ENCODE data around the gene SLC9A9.

Gene SLC9A9

DNA sequence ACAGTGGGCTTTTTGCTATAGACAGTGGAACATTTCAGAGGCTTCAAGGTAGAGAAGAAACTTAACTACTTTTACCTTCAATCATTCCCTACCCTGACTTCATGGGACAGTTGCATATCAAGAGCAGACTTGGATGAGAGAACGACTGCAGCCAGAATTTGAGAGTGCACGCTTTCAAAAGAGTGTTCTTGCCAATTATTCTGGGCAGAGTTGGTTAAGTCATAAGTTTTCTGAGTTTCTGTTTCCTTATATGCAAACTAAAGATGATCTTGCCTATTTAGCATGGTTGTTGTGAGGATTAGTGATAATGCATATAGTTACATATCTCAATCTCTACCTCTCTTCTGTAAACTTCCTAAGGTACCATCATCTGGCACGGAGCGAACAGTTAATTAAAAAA is 7.6 kb downstream of the SLC9A9 start:
- DNase-seq: no peak

DNA sequence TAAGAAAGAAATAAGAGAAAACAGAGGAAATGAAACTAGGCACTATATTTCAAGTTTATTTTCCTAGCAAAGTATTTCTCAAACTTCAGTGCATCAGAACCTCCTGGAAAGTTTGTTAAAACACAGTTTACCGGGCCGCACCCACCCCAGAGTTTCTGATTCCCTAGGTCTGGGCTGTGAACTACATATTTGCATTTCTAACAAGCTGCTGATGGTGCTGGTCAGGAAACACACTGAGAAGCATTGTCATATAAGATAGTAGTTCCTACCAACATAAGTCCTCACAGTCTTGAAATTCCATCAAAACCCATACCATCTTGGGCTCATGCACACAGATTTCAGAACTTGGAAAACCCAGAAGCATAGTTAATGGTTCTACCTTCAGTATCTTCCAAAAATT is 8.3 kb downstream of the SLC9A9 start:
- DNase-seq: no peak

DNA sequence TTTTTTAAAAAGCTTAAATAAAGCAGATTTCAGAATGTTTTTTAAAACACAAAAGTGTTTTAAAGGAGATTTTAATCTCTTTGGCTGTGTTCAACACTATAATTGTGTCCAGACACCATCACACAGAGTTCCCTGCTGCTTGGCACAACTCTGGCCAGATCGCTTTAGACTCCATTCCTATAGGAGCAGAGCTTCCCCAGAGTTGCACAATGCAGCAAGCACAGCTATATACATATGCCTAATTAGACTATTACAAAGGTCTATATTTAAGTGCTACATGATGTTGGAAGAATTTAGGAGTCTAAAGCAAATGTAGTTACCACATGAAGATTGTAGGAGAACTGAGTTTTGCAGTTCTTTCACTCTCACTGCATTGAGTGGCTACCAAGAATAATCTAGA is 11.2 kb downstream of the SLC9A9 start:
- no peak for DNase-seq

DNA sequence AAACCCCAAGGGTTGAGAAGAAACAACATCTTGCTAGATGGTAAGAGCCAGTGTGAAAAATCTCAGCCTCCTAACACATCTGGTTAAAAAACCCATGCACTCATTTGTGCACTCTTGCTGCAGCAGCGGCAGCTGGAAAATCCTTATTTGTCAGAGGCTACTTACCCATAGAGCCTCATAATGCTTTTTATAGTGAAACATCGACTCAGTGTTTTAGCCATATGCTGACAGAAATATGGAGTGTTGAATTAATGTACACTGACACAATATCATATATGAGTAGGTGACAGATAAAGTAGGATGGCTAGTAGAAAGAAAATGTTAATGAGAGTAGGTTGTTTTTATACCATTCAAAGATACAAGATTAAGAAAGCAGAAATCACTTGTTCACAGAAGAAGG is 13.0 kb downstream of the SLC9A9 start:
- DNase-seq: no peak

DNA sequence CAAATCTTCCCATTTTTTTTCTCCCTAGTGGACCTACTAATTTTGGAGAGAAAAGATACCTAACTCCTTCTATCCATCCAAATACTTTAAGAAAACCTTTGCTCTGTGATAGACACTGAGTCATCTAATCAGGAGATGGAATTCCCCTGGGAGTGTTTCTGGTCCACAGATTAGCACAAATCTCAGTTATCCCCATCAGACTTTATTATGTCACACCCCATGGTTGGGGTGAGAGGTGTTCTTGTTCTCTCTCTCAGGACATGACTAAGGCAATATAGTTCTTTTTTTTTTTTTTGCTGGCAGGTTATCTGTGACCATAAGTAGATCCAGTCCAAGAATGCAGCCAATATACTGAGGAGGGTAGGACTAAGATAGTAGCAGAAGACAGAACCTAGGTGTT is 15.8 kb downstream of the SLC9A9 start:
- DNase-seq: no peak

DNA sequence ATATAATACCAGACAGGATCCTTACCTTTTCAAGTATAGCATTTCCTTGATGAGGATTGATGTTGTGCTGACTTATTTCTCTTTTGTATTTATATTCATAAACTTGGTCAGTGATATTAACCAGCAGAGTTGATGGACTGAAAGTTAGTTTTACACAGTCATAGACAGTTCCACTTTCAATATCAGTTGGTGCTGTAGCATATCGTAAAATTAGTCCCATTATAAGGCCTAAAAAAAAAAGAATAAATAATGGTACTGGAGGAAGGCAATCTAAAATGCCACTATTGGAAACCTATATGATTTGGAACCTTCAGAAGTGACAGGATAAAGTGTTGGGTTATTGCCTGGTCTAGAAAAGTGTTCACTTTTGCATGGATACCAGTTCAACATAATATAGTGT is 16.3 kb downstream of the SLC9A9 start:
- DNase-seq: no peak

DNA sequence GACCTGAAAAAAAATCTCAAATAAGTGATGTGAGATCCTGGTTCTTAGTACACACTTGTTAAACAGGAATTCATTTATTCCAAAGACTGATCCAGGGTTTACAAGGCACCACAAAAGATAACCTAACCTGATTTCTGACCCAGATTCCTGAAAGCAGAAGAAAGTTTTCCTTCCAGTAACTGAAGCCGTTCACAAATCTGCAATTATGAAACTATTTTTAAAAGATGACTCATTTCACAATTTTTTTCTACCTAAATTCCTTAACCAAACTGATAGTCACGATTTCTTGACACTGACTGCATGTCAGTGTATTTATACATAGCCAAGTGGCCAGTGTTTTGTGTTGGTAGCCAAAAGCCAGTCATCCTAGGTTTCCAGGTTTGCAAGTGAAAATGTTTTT is 17.1 kb downstream of the SLC9A9 start:
- DNase-seq: no peak

DNA sequence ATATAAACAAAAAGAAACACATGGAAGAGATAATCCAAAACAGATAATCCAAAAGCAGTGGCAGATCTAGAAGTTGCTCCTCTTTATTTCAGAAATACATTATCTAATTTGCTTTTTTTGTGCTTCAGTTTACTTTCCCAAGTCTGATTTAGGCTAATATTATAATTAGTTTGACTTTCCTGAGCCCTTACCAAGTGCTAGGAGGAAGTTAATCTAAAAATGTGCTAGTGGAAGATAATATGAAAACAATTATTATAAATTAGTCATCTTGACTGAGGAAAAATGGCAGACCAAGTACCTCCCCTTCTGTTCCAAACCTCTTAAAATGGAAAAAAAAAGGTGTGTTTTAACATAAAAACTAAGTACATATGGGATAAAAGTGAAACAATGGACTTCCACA is 17.5 kb downstream of the SLC9A9 start:
- no peak for DNase-seq

DNA sequence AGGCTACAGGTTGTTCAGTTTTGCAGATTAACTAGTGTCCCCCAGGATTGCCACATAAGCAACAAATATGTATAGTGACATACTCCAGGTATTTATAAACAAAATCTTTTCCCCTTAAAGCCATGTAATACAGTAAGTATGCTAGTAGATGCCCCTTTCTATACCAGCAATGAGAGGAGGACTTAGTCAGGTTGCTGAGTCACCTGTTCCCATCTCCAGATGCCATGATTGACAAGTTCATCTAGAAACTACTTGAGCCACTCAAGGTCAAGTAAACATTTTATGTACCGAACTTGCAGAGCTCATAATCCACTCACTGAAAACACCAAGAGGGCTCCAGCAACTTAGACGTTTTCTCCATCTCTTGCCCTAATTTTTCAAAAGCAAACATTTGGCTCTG is 18.2 kb downstream of the SLC9A9 start:
- no peak for DNase-seq

DNA sequence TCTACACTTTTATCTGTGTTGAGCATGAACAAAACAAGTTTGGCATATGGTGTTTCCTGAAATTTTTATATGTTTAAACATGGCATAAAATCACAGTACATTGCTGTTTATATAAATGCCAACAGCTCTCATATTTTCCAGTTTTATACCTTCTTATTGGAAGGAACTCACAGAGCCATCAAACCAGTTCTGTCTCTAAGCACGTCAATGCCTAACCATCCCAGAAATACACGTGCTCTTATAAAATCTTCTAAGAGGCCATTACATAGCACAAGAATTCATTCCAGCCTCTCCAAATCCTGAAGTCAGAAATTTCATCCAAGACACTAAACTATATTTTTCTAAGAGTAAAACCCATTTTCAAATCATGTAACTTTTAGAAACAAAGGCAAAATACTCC is 20.8 kb downstream of the SLC9A9 start:
- DNase-seq: no peak

DNA sequence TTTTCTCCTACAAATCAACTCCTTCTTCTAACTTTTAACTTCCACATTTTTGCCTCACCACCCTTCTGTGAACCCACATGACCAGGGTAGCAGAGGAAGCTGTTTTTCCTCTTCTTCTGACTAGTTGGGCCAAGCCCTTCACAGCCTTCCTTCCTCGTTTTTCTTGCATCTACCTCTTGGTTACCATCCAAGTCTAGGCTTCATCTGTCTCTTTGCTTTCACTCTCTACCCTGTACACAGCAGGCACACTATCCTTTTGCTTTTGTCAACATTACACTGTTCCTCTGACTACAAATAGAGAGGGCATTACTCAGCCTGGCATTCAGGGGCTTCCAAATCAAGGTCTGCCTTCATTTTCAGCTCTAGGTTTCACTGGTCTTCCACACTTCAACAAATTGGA is 22.0 kb downstream of the SLC9A9 start:
- DNase-seq: no peak

DNA sequence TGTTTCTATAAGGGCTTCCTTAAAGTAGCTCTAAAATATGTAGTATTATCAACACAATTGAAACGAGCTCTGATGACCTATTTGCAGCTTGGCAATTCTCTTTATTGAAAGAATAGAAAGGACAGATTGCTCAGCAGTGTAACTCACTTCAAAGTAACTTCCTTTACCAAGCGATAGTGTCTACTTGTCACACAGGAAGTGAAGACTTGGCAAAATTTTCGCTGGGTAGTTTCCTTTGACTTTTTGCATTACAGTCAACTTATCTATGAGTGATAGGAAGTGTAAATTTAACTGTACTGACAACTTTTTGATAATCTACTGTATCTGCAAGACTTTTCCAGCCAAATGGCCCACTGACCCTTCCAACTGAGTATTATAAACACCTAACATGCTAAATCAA is 22.8 kb downstream of the SLC9A9 start:
- DNase-seq: no peak

DNA sequence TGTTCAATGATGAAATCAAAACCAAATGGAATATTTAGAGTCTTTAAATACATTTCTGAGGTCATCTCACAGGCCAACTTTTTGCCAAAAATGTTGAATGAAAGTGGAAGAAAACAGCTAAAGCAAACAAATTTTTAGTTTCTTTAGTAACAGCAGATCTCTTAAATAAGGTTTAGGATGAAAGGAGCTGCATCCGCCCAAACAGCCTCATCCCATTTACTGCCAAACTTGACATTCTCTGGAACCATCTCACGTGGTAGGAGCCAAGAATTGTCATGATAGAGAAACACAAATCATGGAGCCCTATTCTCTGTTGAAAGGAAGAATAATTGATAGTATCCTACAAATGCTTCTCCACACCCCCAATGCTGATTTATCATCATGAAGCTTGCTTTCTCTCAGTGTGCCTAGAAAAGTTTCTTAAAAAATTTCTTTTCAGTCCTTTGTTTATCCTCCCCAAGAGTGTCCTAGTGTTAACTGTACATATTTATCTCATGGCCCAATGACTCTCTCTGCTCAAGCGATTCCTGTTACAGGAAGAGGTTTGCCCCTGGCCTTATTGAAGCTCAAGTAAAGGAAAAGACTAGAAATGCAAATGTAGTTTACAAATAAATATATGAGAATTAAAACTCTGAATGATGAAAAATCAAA is 23.4 kb downstream of the SLC9A9 start:
- no peak for DNase-seq

DNA sequence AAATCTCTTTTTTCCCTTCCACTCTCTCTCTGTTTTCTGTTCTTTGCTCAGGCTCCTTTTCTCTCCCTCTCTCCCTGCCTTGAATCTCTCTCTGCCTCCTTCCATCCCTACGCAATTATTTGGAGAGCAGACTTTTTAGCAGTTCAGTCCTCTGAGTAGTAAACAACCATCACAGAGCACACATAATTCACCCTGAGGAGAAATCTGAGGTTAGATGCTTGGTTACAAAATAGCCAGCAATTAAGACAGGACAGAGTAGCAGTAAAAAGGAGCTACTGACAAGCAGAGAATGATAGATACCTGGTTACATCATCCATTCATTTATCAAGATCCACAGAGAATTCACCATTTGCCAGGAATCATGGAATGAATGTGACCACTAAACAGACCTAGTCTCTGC is 25.5 kb downstream of the SLC9A9 start:
- no peak for DNase-seq

DNA sequence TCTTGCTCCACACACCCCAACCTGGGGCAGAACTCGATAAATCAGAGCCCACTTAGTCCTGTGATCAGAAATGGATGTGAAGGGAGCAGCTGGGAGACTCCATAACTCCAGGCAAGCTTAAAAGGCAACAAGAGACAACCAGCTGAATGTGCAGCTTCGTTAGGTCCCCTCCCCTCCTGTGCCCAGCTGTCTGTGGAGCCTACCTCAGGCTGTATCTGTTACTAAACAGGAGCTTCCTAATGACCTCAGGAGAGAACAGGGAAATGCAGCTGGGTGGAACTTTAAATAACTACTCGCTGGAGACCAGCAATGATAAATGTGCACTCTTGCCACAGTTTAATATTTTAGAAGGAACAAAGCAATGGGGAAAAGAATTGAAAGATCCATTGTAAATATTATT is 25.9 kb downstream of the SLC9A9 start:
- no peak for DNase-seq

DNA sequence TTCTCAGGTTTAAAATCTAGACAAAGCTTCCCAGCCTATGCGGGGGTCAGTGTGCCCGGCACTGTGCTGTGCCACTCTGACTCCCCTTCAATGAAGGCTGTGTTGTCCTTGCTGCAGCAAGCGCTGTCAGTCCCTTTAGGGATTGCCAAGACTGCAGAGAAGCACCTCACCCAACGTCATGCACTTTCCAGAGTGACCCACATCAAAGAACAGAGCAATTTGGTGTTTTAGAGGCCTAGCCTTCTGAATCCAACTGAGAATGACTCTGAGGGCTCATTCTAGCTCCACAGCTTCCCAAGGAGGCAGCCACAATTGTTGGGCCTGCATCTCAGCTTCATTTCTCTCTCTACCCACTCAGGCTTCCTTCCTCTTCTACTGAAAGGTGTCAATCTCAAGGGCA is 26.4 kb downstream of the SLC9A9 start:
- no peak for DNase-seq

DNA sequence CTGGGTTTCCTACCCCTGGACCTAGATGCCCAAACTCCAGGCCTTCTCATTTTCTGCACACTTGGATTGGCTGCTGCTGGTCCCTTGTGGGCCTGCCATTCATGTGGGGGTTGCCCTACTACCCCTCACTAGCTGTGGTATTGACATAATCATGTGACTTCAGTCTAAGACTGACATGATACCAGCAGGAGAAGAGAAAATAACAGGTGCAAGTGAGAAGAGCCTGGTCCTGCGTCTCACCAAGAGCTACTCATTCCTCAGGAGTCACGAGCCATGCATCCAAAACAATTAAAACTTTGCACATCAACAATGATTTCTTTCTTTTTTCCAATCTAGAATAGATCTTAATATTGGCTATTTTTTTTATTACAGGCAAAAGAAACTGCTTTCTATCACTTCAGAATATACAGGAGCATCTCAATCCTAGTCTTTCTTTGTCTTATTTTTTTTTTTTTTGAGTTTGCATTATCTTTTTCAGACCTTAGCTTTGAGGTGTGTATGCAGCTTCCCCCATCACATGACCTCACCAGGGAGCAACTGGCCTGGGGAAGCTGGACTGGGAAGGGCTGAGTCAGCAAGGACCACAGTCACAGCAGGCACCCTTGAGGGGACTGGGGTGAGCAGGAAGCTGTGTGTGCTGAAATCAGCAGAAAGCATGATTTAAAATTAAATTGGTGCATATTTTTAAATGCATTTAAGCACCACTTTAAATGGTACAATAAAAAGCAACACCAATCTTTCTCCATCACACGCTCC is 27.6 kb downstream of the SLC9A9 start:
- no peak for DNase-seq

DNA sequence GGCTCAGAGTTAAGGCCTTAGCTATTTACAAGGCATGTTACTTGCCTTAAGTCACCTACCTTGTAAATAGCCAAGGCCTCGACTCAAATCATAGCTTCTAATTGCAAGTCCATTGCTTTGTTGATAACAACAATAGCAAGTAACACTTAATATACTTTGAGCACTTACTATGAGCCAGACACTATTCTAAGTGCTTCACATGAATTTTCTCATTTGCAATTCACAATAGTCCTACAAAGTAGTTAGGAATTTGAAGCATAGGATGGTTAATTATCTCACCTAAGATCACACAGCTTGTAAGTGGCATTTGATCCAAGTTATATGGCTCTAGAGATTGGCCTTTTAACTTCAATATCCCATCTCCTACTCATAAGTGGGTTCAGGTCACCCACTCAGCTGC is 28.4 kb downstream of the SLC9A9 start:
- DNase-seq: no peak

DNA sequence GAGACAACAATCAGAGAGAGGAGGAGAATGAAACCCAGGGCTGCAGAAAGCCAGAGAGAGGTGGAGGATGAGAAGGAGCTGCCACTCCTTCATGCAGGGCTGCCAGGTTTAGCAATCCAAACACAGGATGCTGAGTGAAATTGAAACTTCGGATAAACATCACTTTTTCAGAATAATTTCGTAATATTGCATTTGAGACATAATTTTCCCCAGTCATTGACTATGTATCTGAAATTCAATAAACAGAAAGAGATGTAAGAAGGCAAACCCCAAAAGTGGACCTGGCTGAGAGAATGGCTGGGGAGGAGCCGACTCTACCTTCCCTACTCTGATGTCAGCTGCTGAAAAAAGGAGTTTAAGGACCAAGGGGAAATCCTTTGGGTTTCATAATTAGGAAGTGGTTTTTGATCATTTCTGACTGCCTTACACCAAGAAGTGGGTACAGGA is 33.8 kb downstream of the SLC9A9 start:
- no peak for DNase-seq

DNA sequence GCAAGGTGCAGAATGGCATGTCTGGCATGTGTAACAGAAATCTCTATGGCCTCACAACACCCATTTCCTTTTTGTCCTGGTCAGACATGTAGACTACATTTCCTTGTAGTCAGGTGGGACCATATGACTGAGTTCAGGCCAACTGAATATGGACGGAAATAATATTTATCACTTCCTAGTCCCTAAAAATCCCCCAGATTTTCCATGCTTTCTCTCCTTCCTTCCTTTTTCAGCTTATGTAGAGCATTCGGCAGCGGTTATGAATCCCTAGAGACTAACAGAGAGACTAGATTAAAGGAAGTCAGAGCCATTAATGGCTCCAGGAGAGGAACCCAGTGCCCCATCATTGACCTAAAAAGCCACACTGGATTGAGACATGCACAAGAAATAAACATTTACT is 35.8 kb downstream of the SLC9A9 start:
- DNase-seq: no peak

DNA sequence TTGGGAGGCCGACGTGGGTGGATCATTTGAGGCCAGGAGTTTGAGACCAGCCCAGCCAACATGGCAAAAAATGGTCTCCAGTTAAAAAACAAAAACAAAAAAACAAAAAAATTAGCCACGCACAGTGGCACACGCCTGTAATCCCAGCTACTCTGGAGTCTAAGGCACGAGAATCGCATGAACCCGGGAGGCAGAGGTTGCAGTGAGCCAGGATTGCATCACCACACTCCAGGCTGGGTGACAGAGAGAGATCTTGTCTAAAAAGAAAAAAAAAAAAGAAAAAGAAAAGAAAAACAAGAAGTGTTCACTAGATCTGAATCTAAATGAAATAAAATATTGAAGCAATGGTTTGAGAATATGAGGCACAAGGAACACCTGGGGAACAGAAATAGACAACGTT is 36.7 kb downstream of the SLC9A9 start:
- no peak for DNase-seq

DNA sequence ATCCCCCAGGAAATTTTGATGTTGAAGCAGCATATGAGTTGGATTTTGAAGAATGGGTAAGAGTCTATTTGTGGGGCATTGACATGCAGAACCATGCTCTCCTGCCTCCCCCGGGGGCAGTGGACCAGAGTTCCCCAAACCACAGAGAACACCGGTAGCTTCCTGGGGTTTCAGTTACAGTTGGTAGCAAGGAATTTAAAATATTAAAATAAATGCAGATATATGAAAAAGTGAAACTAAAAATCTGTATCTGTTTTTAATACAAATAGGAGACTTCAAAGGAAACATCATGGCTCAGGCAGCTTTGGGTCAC is 37.4 kb downstream of the SLC9A9 start:
- DNase-seq: no peak

DNA sequence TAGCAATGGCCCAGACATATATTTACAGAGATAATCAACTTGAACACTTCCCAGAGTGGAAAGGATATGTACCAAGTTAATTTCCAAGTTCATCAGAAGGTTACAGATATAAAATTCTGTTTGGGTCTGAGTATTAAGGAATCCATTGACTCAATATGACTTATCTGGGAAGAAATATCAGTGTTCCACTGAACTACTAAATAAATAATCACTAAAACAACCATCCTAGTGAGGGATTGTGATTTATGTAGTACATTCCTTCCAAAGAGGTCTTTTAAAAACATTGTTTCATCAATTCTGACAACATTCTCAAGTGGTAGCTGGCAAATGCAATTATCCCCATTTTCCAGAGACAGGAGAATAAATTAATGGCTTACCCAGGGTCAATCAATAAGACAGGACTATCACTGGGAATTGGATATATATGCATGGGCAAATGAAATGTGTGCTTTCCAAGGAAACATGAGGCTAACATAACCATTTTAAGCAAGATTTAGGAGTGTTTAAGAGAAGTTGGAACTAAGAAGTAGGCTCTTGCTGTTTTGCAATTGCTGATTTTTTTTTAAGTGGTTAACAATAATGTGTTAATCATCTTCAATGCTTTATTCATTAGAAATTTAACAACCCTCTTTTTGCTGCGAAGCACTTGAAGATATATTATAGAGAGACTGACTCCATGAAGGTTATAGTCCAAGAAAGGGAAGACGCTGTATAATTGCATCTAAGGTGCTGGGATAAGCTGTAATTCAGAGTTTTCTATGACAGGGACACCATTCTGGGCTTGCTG is 37.9 kb downstream of the SLC9A9 start:
- no peak for DNase-seq

DNA sequence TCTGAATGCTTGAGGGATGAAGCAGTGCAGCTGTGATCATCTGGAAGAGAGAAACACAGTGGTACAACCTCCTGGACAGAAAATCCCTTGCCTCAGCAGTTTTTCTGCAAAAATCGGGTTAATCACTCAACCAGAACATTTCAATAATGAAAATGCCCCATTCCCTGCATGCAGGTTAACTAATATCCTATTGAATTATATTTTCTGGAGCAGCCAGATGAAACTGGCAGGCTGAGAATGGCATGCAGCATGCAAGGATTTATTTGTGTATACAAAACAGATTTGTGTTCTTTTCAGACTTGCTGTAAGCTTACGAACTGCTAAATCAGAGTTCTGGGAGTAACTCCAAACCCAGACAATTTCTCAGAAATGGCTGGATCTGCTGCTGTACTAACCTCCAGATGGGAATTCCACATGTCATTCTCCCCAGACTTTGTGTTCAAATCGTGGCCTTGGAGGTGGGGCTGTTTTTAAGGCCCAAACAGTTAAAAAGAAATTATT is 39.1 kb downstream of the SLC9A9 start:
- no peak for DNase-seq

Data from effector CD8-positive, alpha-beta T cell (primary cell).